ENCODE results near the gene IRF2BPL. TPM values are rescaled to one million over a fixed set of nuclear protein-coding genes. Genes with fewer than 3 reads are reported as not detected.
"Not testable (repeated sequence)": the region's sequence is repeated elsewhere in the genome, so short reads cannot be mapped to it uniquely, and the experiment has no call there.

Gene IRF2BPL
- total and polyA plus RNA-seq, 2 experiments from 2014 or later: 4.8 to 51.0 TPM

DNA sequence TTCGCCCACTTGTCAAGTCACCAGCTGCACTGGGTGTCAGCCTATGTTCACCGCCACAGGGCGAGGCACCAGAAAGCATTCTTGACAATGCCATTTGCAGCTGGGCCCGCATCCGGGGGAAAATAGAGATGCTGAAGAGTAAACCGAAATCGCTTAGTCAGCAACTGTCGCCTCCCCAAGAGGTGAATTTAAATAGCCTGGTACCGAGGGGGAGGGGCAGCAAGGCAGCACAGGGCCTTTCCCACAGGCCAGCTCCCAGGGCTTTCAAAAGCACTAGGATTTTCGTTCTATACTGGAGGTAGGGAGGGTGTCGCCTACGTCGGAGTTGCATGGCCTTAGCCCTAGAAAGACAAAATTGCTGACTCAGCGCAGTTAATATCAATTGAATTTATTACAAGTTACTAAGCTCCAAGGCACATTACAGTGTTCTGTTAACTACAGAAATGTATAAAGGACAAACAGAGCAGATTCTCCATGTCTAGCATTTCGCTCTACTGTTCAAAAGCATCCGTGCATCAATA lies 4.3 kb downstream of the IRF2BPL start:
- Histone ChIP-seq H3K9ac (peak overlapping the region; percentile 98), H3K4me1 (ENCODE audit: insufficient read depth) (peaks cover 27% of the 10 kb centered on the region), H3K79me2 (ENCODE audit: insufficient read depth) (peaks cover 51% of the 10 kb centered on the region), H3K4me2 (ENCODE audit: unreplicated experiment) (peak overlapping the region; percentile 100), H3K9me3 (ENCODE audit: low read depth) (no peaks in the 10 kb centered on the region), H3K27ac (peak overlapping the region; percentile 99), H3K36me3 (ENCODE audit: low read depth) (no peaks in the 10 kb centered on the region; the same call in 1 of the 2 replicates), H3K9me2 (ENCODE audit: insufficient read depth) (no peaks in the 10 kb centered on the region), H4K20me1 (ENCODE audit: insufficient read depth) (no peaks in the 10 kb centered on the region), H2AFZ (no peak overlapping the region), H3K4me3 (peak overlapping the region; percentile 96), H3F3A (ENCODE audit: insufficient read depth) (peaks cover 39% of the 10 kb centered on the region), H3K27me3 (replicated peaks; ENCODE audit: insufficient read depth) (no peaks in the 10 kb centered on the region)
- DNase-seq: peak; percentile 68
- 4 to 6% methylated on average over 16 of the region's 16 CpGs for WGBS, 2 experiments (ENCODE audit: low coverage in 1 of 2, low lambda C conversion rate in 2 of 2, missing lambda C conversion rate in 2 of 2)
- TF ChIP-seq EZH2phosphoT487 (IDR thresholded peaks at IDR 0.05; ENCODE audit: insufficient read depth, low read depth) (no peak), EZH2 (IDR thresholded peaks at IDR 0.05; ENCODE audit: insufficient read depth, poor library complexity, severe bottlenecking) (no peak)
- in situ Hi-C loops (cut with MboI): no loop called here

DNA sequence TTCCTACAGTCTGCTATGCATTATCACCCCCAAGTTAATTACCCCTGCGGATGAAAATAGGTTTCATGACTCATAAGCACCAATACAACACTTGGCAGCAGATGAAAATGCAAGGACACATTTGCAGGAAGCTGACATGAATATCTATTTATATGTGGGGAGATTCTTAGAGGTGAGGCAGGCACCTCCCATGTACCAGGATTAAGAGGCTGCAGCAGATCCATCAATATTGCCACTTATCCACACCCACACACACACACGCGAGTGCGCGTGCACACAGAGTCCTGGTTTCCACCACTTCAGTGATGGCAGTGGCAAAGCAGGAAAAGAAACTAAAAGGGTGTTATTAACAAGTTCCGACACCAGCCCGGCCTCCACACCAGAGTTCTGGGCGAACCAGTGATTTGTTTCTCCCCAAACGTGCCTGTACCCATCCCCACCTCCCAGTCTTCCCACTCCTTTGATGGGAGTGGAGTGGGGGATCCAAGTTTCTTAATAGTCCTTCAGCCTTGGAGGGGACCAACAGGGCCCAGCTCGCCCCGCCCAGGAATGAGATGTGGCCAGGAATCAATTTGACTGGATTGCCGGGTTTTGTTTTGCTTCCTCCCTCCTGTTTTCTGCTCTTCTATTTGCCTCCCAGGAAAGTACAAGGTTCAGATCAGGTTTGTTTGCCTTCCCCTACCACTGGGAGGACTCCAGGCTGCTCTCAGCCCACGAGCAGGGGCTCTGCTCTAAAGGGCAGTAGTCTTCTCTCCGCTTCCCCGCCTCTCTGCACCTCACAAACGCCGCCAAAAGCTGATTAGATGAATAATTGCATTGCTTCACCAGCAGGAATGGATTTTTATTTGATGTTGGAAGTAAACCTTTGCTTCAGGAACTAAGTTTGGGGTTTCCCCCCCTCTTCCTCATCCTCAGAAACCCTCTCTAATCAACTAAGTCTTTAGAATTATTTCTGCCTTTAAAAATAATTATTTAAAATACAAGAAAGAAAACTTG lies 5.2 kb downstream of the IRF2BPL start:
- in situ Hi-C loops (cut with MboI): no loop called here
- Histone ChIP-seq H3K27me3 (replicated peaks; ENCODE audit: insufficient read depth) (no peaks in the 10 kb centered on the region), H3K9ac (peak overlapping the region; percentile 98), H3K79me2 (ENCODE audit: insufficient read depth) (peaks cover 48% of the 10 kb centered on the region), H3K9me3 (ENCODE audit: low read depth) (no peaks in the 10 kb centered on the region), H3K4me3 (peak overlapping the region; percentile 96), H3K4me1 (ENCODE audit: insufficient read depth) (peaks cover 23% of the 10 kb centered on the region), H3K27ac (peak overlapping the region; percentile 99), H3K9me2 (ENCODE audit: insufficient read depth) (no peaks in the 10 kb centered on the region), H4K20me1 (ENCODE audit: insufficient read depth) (no peaks in the 10 kb centered on the region), H2AFZ (no peak overlapping the region), H3K4me2 (ENCODE audit: unreplicated experiment) (peak overlapping the region; percentile 100), H3K36me3 (ENCODE audit: low read depth) (no peaks in the 10 kb centered on the region; the same call in 1 of the 2 replicates), H3F3A (ENCODE audit: insufficient read depth) (peaks cover 35% of the 10 kb centered on the region)
- TF ChIP-seq EZH2 (IDR thresholded peaks at IDR 0.05; ENCODE audit: insufficient read depth, poor library complexity, severe bottlenecking) (no peak), EZH2phosphoT487 (IDR thresholded peaks at IDR 0.05; ENCODE audit: insufficient read depth, low read depth) (no peak)
- 12 to 18% methylated on average over 17 of the region's 17 CpGs for WGBS, 2 experiments (ENCODE audit: low coverage in 1 of 2, low lambda C conversion rate in 2 of 2, missing lambda C conversion rate in 2 of 2)
- peak; percentile 67 for DNase-seq

DNA sequence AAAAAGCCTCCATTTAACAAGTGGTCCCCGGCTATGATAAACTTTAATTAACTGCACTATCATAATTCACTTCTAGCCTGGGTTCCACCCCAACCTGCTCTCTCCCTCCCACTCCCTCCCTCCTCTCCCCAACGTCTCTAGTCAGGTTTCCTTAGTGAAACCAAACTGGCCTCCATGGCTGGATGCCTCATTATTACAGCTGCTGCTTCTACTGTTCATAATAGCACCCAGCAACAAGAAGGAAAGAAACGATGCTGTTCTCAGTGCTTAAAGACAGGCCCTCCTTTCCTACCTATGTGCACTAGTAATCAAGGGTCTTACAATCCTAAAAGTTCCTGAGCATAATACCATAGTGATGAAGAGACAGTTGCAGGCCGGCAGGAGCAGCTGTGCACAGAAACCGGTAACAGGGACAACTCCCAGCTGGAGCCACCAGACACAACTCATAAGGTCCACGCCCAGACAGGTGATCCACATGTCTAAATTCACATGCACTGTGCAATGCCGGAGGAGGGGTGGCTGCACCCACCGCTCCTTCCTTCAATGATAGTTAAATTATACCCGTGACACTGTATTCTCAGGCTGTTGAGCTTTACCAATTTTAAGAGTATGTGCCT lies 6.2 kb downstream of the IRF2BPL start:
- H3K9me2 ChIP-seq (ENCODE audit: insufficient read depth): no peaks in the 10 kb centered on the region
- peak overlapping the region; percentile 100 for H3K4me2 ChIP-seq (ENCODE audit: unreplicated experiment)
- H3K9me3 ChIP-seq (ENCODE audit: low read depth): no peaks in the 10 kb centered on the region
- no peaks in the 10 kb centered on the region; the same call in 1 of the 2 replicates for H3K36me3 ChIP-seq (ENCODE audit: low read depth)
- H3K9ac ChIP-seq: no peak overlapping the region
- no peak for DNase-seq
- no peaks in the 10 kb centered on the region for H4K20me1 ChIP-seq (ENCODE audit: insufficient read depth)
- H3K4me1 ChIP-seq (ENCODE audit: insufficient read depth): peaks cover 23% of the 10 kb centered on the region
- in situ Hi-C loops (cut with MboI): no loop called here
- H3K27me3 ChIP-seq (replicated peaks; ENCODE audit: insufficient read depth): no peaks in the 10 kb centered on the region
- WGBS, 2 experiments (ENCODE audit: low coverage in 1 of 2, low lambda C conversion rate in 2 of 2, missing lambda C conversion rate in 2 of 2): 70 to 71% methylated on average over 9 of the region's 9 CpGs
- TF ChIP-seq EZH2phosphoT487 (IDR thresholded peaks at IDR 0.05; ENCODE audit: insufficient read depth, low read depth): no peak
- TF ChIP-seq EZH2 (IDR thresholded peaks at IDR 0.05; ENCODE audit: insufficient read depth, poor library complexity, severe bottlenecking): no peak
- no peak overlapping the region for H2AFZ ChIP-seq
- H3K27ac ChIP-seq: peak overlapping the region; percentile 99; the same call in 1 of the 2 replicates
- H3F3A ChIP-seq (ENCODE audit: insufficient read depth): peaks cover 35% of the 10 kb centered on the region
- peaks cover 45% of the 10 kb centered on the region for H3K79me2 ChIP-seq (ENCODE audit: insufficient read depth)
- no peak overlapping the region for H3K4me3 ChIP-seq

DNA sequence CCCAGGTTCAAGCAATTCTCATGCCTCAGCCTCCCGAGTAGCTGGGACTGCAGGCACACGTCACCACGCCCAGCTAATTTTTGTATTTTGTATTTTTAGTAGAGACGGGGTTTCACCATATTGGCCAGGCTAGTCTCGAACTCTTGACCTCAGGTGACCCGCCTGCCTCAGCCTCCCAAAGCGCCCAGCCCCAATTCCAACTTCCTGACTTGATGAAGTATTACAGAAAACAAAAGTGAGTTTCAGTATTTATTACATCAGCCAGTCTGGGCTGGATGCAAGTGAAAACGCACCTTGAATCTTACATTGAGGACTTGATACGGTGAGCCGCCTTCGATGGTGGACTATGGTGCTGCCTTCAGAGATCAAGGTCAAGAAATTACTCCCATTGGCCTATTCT lies 7.1 kb downstream of the IRF2BPL start:
- H3K27ac ChIP-seq; H3K9me2 ChIP-seq (ENCODE audit: insufficient read depth); H2AFZ ChIP-seq; DNase-seq; H3K9ac ChIP-seq; H3K36me3 ChIP-seq (ENCODE audit: low read depth); H4K20me1 ChIP-seq (ENCODE audit: insufficient read depth); H3K4me2 ChIP-seq (ENCODE audit: unreplicated experiment); H3K9me3 ChIP-seq (ENCODE audit: low read depth); H3K4me3 ChIP-seq; in situ Hi-C loops (cut with MboI); H3K27me3 ChIP-seq (replicated peaks; ENCODE audit: insufficient read depth): not testable (repeated sequence)
- Histone ChIP-seq H3F3A (ENCODE audit: insufficient read depth) (peaks cover 35% of the 10 kb centered on the region), H3K4me1 (ENCODE audit: insufficient read depth) (peaks cover 23% of the 10 kb centered on the region), H3K79me2 (ENCODE audit: insufficient read depth) (peaks cover 37% of the 10 kb centered on the region)
- 87 to 90% methylated on average over 11 of the region's 11 CpGs for WGBS, 2 experiments (ENCODE audit: low coverage in 1 of 2, low lambda C conversion rate in 2 of 2, missing lambda C conversion rate in 2 of 2)

Measured in GM23248 (cell line).